ENCODE data around the gene MED15. TPM values are rescaled to one million over a fixed set of nuclear protein-coding genes. Genes with fewer than 3 reads are reported as not detected.

Gene MED15
- total and polyA plus RNA-seq, 4 donors: 57.8 to 123 (median 69.1) TPM

DNA sequence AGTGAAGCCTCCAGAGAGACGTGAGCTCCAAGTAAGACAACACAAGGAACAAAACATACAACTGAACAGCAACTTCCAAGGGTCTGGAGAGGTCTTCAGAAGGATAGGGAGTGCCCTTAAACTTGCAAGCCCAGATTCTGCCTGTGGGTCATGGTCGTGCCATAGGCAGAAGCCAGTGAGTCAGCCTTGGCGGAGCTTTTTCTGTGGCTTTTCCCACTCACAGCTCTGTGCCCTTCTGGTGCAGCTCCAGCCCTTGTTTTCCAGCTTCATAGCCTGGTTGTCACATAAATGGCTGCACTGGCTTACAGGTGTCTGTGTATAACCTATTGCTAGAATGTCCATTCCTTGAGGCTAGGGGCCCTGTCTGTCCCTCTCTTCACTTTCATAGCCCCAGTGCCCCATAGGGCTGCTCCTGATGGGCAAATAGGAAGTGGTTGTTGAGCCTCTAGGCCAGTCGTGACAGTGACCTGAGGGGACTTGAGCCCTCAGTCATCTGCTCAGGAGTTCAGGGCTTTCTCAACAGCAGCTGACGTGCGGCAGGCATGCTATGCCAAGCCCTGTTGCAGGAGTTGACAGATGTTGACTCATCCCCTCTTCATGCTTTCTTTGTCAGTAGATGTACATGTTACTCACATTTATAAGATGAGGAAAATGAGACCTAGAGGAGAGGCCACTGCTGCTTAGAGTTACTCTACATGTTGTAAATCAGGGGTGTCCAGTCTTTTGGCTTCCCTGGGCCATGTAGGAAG, 7.4 kb downstream of the MED15 start:
- TF ChIP-seq, protein P1, sequence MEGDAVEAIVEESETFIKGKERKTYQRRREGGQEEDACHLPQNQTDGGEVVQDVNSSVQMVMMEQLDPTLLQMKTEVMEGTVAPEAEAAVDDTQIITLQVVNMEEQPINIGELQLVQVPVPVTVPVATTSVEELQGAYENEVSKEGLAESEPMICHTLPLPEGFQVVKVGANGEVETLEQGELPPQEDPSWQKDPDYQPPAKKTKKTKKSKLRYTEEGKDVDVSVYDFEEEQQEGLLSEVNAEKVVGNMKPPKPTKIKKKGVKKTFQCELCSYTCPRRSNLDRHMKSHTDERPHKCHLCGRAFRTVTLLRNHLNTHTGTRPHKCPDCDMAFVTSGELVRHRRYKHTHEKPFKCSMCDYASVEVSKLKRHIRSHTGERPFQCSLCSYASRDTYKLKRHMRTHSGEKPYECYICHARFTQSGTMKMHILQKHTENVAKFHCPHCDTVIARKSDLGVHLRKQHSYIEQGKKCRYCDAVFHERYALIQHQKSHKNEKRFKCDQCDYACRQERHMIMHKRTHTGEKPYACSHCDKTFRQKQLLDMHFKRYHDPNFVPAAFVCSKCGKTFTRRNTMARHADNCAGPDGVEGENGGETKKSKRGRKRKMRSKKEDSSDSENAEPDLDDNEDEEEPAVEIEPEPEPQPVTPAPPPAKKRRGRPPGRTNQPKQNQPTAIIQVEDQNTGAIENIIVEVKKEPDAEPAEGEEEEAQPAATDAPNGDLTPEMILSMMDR (IDR thresholded peaks at IDR 0.05; ENCODE audit: control extremely low read depth, extremely low read depth): no peak
- 60 to 68% methylated on average over 6 of the region's 6 CpGs for WGBS, 2 donors
- no peak for ATAC-seq (ENCODE audit: insufficient read depth, low FRiP score)
- no peaks in the 10 kb centered on the region for H3K27me3 ChIP-seq (ENCODE audit: control insufficient read depth in 3 of 3, insufficient read depth in 3 of 3, low read length in 2 of 3)
- H3K27ac ChIP-seq (ENCODE audit: low read depth in 1 of 2, low read length in 1 of 2): peak overlapping the region; percentile 25 to 38
- H3K4me1 ChIP-seq (ENCODE audit: control insufficient read depth in 5 of 5, insufficient read depth in 5 of 5, low read length in 5 of 5): peaks cover 6 to 27% (median 14%) of the 10 kb centered on the region in 5 donors
- no peak overlapping the region for H3K9ac ChIP-seq (ENCODE audit: insufficient read depth in 1 of 2, low read length in 2 of 2)
- no peak overlapping the region for H3K4me3 ChIP-seq
- DNase-seq: no peak
- peaks cover 0 to 17% (median 2%) of the 10 kb centered on the region in 4 donors for H3K36me3 ChIP-seq (ENCODE audit: control insufficient read depth in 4 of 4, insufficient read depth in 4 of 4, low read length in 4 of 4)
- H3K9me3 ChIP-seq (ENCODE audit: control insufficient read depth in 4 of 4, insufficient read depth in 3 of 4, low read length in 3 of 4): no peaks in the 10 kb centered on the region

DNA sequence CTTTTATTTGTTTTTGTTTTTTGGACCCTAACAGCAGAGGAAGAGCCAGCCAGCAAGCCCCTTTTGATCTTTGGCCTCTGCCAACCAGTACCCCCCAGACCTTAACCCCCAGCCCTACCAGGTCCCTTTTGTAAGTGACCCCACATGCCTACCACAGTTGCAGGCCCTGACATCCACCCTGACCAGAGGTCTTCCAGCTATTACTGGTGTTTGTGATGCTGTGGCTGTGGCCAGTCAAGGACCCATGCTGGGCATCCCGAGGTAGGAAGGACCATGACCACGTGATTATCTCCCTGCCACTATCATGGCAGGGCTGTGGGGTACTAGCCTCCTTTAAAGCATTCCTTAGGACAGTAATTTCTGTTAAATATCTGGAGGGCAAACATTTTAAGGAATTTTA, 9.0 kb downstream of the MED15 start:
- Histone ChIP-seq H3K27ac (ENCODE audit: low read depth in 1 of 2, low read length in 1 of 2) (peak overlapping the region in 1 of 2 donors; percentile 6), H3K9me3 (ENCODE audit: control insufficient read depth in 4 of 4, insufficient read depth in 3 of 4, low read length in 3 of 4) (no peaks in the 10 kb centered on the region), H3K9ac (ENCODE audit: insufficient read depth in 1 of 2, low read length in 2 of 2) (no peak overlapping the region), H3K4me3 (no peak overlapping the region), H3K36me3 (ENCODE audit: control insufficient read depth in 4 of 4, insufficient read depth in 4 of 4, low read length in 4 of 4) (peaks cover 0 to 23% (median 2%) of the 10 kb centered on the region in 4 donors), H3K27me3 (ENCODE audit: control insufficient read depth in 3 of 3, insufficient read depth in 3 of 3, low read length in 2 of 3) (no peaks in the 10 kb centered on the region), H3K4me1 (ENCODE audit: control insufficient read depth in 5 of 5, insufficient read depth in 5 of 5, low read length in 5 of 5) (peaks cover 0 to 19% (median 0%) of the 10 kb centered on the region in 5 donors)
- no peak for DNase-seq
- TF ChIP-seq, protein P1 (IDR thresholded peaks at IDR 0.05; ENCODE audit: control extremely low read depth, extremely low read depth): no peak
- no peak for ATAC-seq (ENCODE audit: insufficient read depth, low FRiP score)
- WGBS, 2 donors: 86 to 87% methylated on average over 2 of the region's 2 CpGs

DNA sequence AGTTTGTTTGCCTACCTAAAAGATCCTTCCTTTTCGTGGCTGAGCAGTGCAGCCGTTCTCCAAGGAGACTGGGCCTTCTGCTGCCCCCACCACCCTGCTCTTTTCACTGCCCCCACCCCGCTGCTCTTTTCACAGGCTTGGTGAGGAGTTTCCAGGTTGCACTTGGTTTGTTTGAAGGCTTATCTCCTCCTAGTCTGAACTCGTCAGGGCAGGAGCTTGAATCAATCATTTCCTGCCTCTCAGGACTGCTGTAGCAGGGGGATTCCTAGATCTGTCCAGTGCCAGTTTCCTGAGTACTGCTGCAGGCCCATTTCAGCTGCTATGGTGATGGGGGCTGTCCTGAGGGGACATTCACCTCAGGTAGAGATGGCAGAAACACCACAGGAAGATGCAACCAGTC, 10.0 kb downstream of the MED15 start:
- no peaks in the 10 kb centered on the region for H3K27me3 ChIP-seq (ENCODE audit: control insufficient read depth in 3 of 3, insufficient read depth in 3 of 3, low read length in 2 of 3)
- TF ChIP-seq, protein P1 (IDR thresholded peaks at IDR 0.05; ENCODE audit: control extremely low read depth, extremely low read depth): no peak
- peaks cover 0 to 27% (median 2%) of the 10 kb centered on the region in 4 donors for H3K36me3 ChIP-seq (ENCODE audit: control insufficient read depth in 4 of 4, insufficient read depth in 4 of 4, low read length in 4 of 4)
- peak overlapping the region in 1 of 2 donors; percentile 0 for H3K27ac ChIP-seq (ENCODE audit: low read depth in 1 of 2, low read length in 1 of 2)
- no peaks in the 10 kb centered on the region for H3K9me3 ChIP-seq (ENCODE audit: control insufficient read depth in 4 of 4, insufficient read depth in 3 of 4, low read length in 3 of 4)
- ATAC-seq (ENCODE audit: insufficient read depth, low FRiP score) (no peak), DNase-seq (no peak)
- 45 to 61% methylated on average over 4 of the region's 4 CpGs for WGBS, 2 donors
- H3K4me3 ChIP-seq: no peak overlapping the region
- peaks cover 0 to 18% (median 0%) of the 10 kb centered on the region in 5 donors for H3K4me1 ChIP-seq (ENCODE audit: control insufficient read depth in 5 of 5, insufficient read depth in 5 of 5, low read length in 5 of 5)
- no peak overlapping the region for H3K9ac ChIP-seq (ENCODE audit: insufficient read depth in 1 of 2, low read length in 2 of 2)
